GM19452 (cell line): ENCODE results near the gene NDNF.

Experiments used
- ATAC-seq: cut with Tn5 transposase; IDR thresholded peaks from one replicate; pipeline ENCODE4 v1.9.1; 2021; ENCODE audit not compliant: unreplicated experiment

Gene NDNF

DNA sequence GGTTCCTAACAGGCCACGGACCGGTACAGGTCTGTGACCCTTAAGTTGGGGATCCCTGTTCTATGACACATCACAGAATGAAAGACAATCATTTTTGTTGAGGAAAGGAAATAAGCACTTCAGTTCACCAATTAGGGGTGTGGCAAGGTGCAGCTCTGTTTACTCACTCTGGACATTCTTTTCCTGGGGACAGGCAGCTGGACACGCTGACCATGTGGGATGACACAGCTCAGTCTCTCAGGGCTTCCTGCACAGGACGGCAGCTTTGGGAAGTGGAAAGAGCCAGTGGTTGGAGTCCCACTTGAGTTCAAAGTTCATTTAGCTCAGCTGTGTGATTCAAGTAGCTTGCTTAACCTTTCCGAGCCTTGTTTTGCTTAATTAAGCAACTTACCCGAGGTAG lies 55.7 kb downstream of the NDNF start:
- no peak for ATAC-seq

DNA sequence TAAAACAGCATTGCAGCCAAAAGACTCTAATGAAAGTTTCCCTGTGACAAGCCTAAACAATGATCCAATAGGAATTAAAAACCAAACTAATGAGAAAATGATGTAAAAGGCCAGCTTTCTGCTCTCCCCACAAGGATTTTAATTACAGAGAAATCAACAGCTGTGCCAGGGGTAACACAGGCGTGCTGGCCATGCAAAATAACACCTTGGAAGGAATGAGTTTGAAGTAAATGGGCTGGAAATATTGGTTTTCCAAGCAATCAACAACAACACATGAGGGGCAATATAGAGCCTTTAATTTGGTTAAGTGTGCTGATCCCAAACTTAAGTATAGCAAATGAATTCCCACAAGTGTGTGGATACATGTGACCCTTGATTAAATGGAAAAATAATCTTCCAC lies 56.9 kb downstream of the NDNF start:
- no peak for ATAC-seq

DNA sequence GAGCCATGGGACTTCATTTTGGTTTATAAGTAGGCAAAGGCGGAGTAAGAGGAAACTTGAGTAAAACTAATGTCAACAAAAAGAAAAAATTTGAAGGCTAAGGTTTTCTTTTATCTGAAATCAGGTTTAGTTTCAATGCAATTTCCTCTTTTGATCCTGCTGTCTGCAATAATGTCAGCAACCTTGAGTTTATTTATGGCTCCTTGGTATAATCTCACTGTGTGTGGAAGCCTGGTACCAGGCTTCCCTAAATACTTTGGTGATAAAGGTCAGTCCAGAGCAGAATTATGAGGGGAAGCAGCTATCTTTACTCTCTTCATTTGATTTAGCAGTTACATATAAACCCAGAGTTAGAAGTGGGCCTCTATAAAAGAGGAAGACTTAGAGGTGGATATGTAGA lies 57.8 kb downstream of the NDNF start:
- ATAC-seq: no peak

DNA sequence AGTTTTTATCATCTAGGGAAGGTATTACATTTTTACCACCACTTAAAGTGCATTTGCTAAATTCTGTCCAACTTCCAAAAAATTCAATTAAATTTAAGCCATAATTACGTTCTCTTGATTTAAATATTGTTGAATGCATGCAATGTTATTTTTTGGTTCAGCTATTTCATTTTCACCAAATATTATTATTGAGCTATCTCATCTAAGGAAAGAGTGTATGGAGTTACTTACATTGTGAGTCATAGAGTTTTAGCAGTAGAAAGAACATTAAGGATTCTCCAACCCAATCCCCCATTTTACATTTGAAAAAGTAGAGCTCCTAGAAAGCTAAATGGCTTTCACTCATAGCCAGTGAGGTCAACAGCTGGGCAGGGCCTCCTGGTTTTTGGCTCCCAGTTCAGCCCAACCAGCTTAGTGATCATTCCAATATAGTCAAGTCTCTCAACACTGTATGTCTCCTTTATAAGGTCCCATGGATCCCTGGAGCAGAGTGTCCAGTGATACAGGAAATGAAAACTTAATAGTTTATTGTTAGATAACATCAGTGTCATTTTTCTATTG lies 60.5 kb downstream of the NDNF start:
- ATAC-seq: no peak

DNA sequence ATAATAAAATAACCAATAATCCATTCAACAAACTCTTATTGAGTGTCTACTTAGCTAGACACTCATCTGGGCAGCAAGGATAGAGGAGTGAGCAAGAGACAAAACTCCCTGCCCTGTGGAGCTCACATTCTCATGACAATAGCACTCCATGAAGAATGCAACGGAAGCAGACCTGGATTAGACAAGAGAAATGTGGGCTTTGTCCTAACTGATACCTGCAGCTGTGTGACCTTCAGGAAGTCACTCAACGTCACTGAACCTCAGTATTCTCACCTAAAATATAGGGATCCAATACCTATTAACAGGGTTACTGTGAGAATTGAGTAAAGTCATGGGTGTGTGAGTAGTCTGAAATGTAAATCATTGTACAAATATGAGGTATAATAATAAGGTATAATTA lies 61.2 kb downstream of the NDNF start:
- ATAC-seq: no peak

DNA sequence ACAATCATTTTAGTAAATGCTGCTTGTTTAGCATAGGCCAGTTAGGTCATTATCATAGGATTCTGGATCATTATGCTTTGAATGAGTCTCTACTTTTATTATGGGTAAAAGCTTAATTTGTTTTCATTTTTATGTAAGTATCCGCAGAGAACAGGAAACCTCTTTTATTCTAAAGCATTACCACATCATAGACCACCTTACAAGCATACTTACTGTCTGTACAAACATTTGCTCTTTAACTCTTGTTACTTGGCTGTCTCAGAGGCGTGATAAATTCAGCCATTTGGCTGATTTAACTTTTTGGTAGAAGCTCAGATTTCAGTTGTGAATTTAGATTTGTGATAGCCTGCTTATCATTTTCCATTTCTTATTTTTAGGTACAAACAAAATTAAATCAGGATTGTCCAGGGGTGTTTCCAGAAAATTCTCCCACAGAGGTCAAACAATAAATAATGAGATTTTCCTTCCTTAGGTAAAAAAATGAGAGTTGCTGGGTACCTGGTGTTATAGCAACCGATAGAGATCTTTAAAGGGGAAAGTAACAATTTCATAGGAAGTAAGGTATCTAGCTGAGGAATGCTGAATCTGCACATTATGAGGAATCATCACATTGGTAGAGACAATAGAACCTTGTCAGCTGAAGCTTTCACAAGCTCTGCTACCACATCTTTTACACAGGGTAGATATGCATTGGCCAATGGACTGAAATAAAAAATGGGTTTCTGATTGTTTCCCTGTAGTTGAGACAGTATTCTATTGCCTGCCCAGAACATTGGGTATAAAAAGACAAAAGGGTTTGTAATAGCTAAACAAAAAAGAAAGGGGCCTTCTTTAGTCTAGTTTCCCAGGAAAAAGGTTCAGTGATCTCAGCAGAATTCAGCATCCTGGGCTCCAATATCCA lies 62.5 kb downstream of the NDNF start:
- ATAC-seq: no peak

- ATAC-seq: no peak
Measured at GRCh38 chr4:121007660-121008059, 64.7 kb downstream of the NDNF start.

GRCh38 chr4:121003863-121004262 lies 68.5 kb downstream of the NDNF start:
- ATAC-seq: no peak

DNA sequence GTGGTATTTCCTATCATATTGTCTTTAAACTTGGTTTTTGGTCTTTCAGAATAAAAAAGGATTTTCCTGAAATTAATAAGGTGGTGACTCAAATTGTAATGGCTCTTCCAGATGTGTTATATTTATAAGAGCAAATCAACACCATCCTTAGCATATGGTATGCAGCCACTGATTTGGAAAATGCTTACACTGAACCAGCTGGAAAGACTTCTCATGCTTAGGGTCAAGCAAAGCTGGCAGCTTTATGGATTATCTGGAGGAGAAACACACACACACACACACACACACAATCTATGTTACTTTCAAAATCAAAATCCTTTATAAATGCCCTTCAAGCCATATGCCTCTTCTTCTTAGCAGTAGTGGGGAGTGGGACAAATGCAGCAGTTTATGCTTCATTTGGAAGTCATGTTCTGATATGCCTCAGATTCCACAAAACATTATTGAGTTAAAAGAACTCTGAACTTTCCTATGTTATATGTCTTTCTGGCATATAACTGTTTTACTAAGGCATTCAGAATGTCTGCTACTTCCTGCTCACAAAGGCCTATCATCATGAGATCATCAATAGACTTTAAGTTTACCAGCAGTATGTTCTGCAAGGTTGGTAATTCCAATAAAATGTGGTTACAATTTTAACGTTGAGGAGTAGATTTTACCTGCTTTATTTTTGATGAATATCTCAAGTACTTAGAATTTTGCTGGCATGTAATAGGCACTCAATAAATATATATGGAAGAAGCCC lies 76.9 kb downstream of the NDNF start:
- no peak for ATAC-seq

DNA sequence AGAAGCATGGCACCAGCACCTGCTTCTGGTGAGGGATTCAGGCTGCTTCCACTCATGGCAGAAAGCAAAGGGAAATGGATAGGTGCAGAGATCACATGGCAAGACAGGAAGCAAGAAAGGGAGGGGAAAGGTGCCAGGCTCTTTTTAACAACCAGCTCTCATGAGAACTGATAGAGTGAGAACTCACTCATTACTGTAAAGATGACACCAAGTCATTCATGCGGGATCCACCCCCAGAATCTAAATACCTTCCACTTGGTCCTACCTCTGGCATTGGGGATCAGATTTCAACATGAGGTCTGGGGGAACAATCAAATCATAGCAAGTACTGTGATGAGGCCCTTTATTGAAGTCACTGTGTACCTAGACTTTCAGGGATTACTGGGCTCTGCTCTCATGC lies 77.8 kb downstream of the NDNF start:
- no peak for ATAC-seq

GRCh38 chr4:120991885-120992284 lies 80.5 kb downstream of the NDNF start:
- ATAC-seq: no peak

GRCh38 chr4:120990246-120990645 lies 82.1 kb downstream of the NDNF start:
- no peak for ATAC-seq
